Tibial artery (tissue), 4 donors: Measurements from ENCODE around the gene SMARCE1.
A peak's percentile ranks its signal among the peaks of the same experiment; 100 is the strongest.
"Not testable (repeated sequence)": the region's sequence is repeated elsewhere in the genome, so short reads cannot be mapped to it uniquely, and the experiment has no call there.

Experiments
- DNase-seq, 2 donors: peaks; one replicate each; pipeline ENCODE4 v3.0.0-alpha.2; 2019
- H3K27ac ChIP-seq, 2 donors: fragments of 200-600 bp; sonication (generic) in 1 of 2; 1 replicate in 1 of 2; 2 replicates in 1 of 2; pipeline ENCODE4 v1.5.1; 2018 to 2019; ENCODE audit warnings: mild to moderate bottlenecking in 1 of 2
- H3K27me3 ChIP-seq, 2 donors: fragments of 200-600 bp; sonication (generic) in 1 of 2; one replicate each; pipeline versions ENCODE4 v1.5.1 to v1.6.0; 2016 to 2019
- H3K36me3 ChIP-seq, 3 donors: fragments of 200-600 bp; sonication (generic) in 2 of 3; one replicate each; pipeline ENCODE4 v1.5.1; 2016 to 2019; ENCODE audit warnings: mild to moderate bottlenecking in 2 of 3
- H3K4me1 ChIP-seq, 4 donors: fragments of 200-600 bp; sonication (generic) in 2 of 4; 1 replicate in 3 of 4; 2 replicates in 1 of 4; pipeline ENCODE4 v1.5.1; 2016 to 2019
- H3K4me3 ChIP-seq, 2 donors: fragments of 200-600 bp; sonication (generic) in 1 of 2; 1 replicate in 1 of 2; 2 replicates in 1 of 2; pipeline ENCODE4 v1.5.1; 2018 to 2019; ENCODE audit warnings: mild to moderate bottlenecking in 2 of 2
- H3K9me3 ChIP-seq, 3 donors: fragments of 200-600 bp; sonication (generic) in 1 of 3; one replicate each; pipeline ENCODE4 v1.5.1; 2016 to 2019
- intact Hi-C: fragments of 100-400 bp; cut with DNase I; formaldehyde crosslinking; loops from one replicate; pipeline ENCODE4 v1.15.0; 2023; ENCODE audit warnings: low total_unique reads
- TF ChIP-seq, protein P1 (sequence below), 2 experiments: fragments of 200-600 bp in 1 of 2; fragments of 450-650 bp in 1 of 2; IDR thresholded peaks; one replicate each; pipeline ENCODE4 v1.5.1; 2017 to 2019; ENCODE audit warnings: antibody characterized with exemption in 2 of 2, mild to moderate bottlenecking in 1 of 2, moderate library complexity in 1 of 2

Gene SMARCE1

DNA sequence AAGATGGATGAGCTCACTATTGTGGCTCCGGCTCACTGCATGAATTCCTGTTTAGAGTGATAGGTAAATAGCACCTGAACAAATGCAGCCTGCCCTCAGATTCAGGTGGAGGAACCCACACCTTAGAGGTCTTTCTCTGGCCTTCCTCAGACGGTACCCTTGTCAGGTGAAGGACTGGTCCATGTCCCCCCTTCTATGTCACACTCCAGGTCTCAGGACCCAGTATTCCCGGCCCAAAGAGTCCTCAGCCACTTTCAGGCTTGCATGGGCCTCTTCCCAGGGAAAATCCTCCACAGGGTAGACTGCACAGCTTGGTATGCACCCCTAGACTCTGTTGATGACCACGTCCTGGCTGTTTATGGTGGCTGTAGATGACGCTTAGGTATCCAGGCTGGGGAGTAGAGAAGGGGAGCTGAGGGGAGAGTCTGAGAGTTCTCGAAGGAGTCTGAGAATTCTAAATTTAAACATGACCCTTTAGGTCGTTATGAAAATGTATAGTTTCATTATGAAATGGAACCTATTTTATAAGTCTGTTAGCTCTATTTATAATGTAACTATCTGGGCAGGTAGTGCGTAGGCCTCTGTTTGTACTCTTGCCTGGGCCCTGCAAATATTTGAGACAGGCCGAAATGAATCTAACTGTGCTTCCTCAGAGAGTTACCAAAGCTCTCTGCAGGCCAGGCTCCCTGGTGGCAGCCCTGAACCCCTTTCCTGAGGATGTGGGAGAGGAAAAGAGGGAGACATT is 49.9 kb downstream of the SMARCE1 start:
- no peak overlapping the region for H3K4me3 ChIP-seq
- no peaks in the 10 kb centered on the region for H3K36me3 ChIP-seq
- H3K27ac ChIP-seq, result peak overlapping the region; percentile 74 to 78
- H3K4me1 ChIP-seq, result peaks cover 0 to 21% (median 10%) of the 10 kb centered on the region in 4 donors
- TF ChIP-seq, protein P1, sequence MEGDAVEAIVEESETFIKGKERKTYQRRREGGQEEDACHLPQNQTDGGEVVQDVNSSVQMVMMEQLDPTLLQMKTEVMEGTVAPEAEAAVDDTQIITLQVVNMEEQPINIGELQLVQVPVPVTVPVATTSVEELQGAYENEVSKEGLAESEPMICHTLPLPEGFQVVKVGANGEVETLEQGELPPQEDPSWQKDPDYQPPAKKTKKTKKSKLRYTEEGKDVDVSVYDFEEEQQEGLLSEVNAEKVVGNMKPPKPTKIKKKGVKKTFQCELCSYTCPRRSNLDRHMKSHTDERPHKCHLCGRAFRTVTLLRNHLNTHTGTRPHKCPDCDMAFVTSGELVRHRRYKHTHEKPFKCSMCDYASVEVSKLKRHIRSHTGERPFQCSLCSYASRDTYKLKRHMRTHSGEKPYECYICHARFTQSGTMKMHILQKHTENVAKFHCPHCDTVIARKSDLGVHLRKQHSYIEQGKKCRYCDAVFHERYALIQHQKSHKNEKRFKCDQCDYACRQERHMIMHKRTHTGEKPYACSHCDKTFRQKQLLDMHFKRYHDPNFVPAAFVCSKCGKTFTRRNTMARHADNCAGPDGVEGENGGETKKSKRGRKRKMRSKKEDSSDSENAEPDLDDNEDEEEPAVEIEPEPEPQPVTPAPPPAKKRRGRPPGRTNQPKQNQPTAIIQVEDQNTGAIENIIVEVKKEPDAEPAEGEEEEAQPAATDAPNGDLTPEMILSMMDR (IDR thresholded peaks at IDR 0.05), result no peak
- no peak for DNase-seq
- H3K9me3 ChIP-seq, result no peaks in the 10 kb centered on the region
- intact Hi-C loops, result no loop called here
- no peaks in the 10 kb centered on the region for H3K27me3 ChIP-seq

DNA sequence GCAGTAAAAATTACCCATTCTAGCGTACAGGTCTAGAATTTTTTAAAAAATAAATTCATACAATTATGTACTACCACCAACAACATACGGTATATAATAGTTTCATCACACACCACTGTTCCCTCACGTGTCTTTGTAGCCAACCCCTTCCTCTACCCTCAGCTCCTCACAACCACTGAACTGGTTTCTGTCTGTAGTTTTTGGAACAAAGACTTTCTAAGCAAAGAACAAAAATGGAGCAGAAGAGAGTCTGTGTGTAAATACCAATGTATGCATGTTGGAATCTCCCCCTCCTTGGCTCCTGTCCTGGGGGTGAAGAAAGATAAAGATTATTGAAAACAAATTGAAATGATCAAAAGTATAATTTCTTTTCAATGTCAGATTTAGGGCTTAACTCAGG is 50.5 kb downstream of the SMARCE1 start:
- no peak for DNase-seq
- peak overlapping the region in 1 of 2 donors; percentile 78 for H3K27ac ChIP-seq

DNA sequence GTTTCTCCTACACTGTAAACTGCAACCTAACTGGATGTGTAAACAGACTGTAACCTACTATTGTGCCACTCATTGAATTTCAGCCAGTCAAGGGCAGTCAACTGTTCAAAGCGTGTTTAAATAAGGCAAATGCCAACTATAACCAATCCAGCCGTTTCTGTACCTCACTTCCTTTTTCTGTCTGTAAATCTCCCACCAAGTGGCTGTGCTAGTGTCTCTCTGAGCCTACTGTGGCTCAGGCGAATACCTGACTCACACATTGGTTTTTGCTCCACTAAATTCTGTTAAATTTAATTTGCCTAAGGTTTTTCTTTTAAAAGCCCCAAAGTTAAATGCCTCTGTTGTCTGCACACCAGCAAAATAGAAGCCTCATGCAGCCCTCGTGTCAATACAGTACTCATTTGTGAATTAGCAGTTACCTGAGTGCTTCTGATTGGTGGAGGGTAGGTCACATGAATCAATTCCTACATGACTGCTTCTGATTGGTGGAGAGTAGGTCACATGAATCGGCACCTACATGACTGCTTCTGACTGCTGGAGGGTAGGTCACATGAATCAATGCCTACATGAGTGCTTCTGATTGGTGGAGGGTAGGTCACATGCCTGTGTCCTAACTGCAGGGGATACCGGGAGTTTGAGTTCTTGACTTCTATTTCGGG is 51.2 kb downstream of the SMARCE1 start:
- Histone ChIP-seq H3K27me3 (no peaks in the 10 kb centered on the region), H3K4me1 (peaks cover 0 to 21% (median 10%) of the 10 kb centered on the region in 4 donors), H3K36me3 (no peaks in the 10 kb centered on the region), H3K27ac (no peak overlapping the region), H3K9me3 (no peaks in the 10 kb centered on the region), H3K4me3 (no peak overlapping the region)
- TF ChIP-seq, protein P1 (IDR thresholded peaks at IDR 0.05), result no peak
- no peak for DNase-seq
- intact Hi-C loops, result no loop called here

More for the DNA sequence above, 50.5 kb downstream of the SMARCE1 start:
- Histone ChIP-seq H3K4me3 (no peak overlapping the region), H3K4me1 (peaks cover 0 to 21% (median 10%) of the 10 kb centered on the region in 4 donors), H3K9me3 (no peaks in the 10 kb centered on the region), H3K36me3 (no peaks in the 10 kb centered on the region), H3K27me3 (no peaks in the 10 kb centered on the region)
- TF ChIP-seq, protein P1 (IDR thresholded peaks at IDR 0.05), result no peak
- intact Hi-C loops, result no loop called here

DNA sequence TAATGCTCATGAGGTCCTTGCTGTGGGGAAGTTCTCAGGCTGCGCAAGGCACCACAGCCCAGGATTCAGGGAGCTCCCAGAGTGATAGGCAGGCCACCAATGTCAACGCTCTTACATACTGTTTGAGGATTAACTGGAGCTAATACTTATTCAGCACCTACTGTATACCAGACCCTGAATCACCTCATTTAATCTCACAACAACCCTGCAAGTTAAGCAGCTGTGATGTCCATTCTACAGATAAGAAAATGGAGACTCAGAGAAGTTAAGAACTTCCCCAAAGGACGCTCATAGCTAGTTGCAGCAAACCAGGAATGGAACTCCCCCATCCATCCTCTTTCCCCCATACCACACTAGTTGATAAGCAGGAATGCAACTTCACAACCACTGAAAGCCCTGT is 56.9 kb downstream of the SMARCE1 start:
- no peaks in the 10 kb centered on the region for H3K36me3 ChIP-seq

DNA sequence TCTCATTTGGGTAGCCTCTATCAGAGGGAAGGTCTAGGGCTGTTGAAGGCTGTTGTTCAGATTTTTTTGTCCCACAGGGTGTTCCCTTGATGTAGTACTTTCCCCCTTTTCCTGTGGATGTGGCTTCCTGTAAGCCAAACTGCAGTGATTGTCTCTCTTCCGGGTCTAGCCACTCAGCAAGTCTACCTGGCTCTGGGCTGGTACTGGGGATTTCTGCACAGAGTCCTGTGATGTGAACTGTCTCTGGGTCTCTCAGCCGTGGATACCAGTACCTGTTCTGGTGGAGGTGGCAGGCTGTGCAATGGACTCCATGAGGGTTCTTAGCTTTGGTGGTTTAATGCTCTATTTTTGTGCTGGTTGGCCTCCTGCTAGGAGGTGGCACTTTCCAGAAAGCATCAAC is 59.1 kb downstream of the SMARCE1 start:
- Histone ChIP-seq H3K27me3 (peaks cover 0 to 8% of the 10 kb centered on the region in 2 donors), H3K36me3 (no peaks in the 10 kb centered on the region), H3K9me3 (peaks cover 0 to 7% (median 4%) of the 10 kb centered on the region in 3 donors), H3K4me3 (no peak overlapping the region), H3K27ac (no peak overlapping the region), H3K4me1 (no peaks in the 10 kb centered on the region)
- TF ChIP-seq, protein P1 (IDR thresholded peaks at IDR 0.05), result no peak
- DNase-seq, result no peak
- intact Hi-C loops, result no loop called here

More for the DNA sequence above, 56.9 kb downstream of the SMARCE1 start:
- Histone ChIP-seq H3K27me3 (peaks cover 0 to 8% of the 10 kb centered on the region in 2 donors), H3K4me1 (no peaks in the 10 kb centered on the region), H3K9me3 (no peaks in the 10 kb centered on the region), H3K27ac (no peak overlapping the region), H3K4me3 (no peak overlapping the region)
- TF ChIP-seq, protein P1 (IDR thresholded peaks at IDR 0.05), result no peak
- intact Hi-C loops, result no loop called here
- no peak for DNase-seq

- peaks cover 0 to 11% of the 10 kb centered on the region in 2 donors for H3K27me3 ChIP-seq
- intact Hi-C loops, H3K9me3 ChIP-seq, DNase-seq, H3K4me1 ChIP-seq, H3K27ac ChIP-seq, H3K4me3 ChIP-seq, H3K36me3 ChIP-seq: not testable (repeated sequence)
Observed at GRCh38 chr17:40586264-40586663, 61.4 kb downstream of the SMARCE1 start.

GRCh38 chr17:40584950-40585349 is 62.7 kb downstream of the SMARCE1 start:
- H3K4me1 ChIP-seq, H3K9me3 ChIP-seq, intact Hi-C loops, H3K27ac ChIP-seq, H3K4me3 ChIP-seq, H3K36me3 ChIP-seq, DNase-seq: not testable (repeated sequence)
- peaks cover 0 to 11% of the 10 kb centered on the region in 2 donors for H3K27me3 ChIP-seq
